GM19463 (cell line): ENCODE results near the gene FHOD3.
"Not testable (repeated sequence)": the region's sequence is repeated elsewhere in the genome, so short reads cannot be mapped to it uniquely, and the experiment has no call there.

ENCODE experiments used
- ATAC-seq: cut with Tn5 transposase; IDR thresholded peaks from one replicate; pipeline ENCODE4 v1.9.1; 2021; ENCODE audit warnings: mild to moderate bottlenecking, moderate library complexity; ENCODE audit not compliant: unreplicated experiment

The FHOD3 gene

DNA sequence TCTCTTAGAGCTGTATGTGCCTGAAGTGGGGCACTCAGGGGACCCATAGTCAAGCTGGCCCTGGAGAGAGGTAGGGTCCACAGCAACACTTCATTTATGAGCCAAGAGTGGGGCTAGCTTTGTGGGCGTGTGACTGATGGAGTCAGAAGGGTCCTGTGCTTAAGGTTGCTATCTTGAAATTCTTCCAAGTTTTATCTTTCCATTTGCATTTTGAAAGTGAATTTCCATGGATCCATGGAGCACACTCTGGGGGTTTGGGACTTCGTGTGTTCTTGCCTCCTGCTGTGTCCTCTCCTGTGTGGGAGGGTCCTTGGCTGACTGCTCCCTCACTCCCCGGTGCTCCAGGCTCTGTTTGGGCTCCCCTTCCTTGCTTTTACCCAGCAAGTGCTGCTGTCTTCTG lies 50.8 kb downstream of the FHOD3 start:
- no peak for ATAC-seq

DNA sequence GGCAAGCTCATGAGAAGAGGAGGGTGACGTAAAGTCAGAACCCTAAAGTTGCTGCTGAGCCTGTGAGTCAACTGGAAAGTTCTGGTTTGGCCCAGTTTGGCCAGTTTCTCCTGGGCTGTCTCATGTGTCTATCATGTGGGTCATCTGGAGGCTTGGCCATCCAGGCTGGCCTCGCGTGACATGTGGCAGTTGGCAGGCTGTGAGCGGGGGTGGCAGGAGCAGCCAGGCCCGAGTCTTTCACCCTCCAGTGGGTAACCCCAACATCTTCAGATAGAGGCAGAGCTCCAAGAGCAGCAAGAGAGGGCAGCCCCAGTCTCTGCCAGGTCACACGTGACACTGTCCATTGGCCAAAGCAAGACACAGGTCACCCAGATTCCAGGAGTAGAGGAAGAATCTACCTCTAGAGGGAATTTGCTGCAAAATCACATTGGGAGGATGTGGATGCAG lies 51.5 kb downstream of the FHOD3 start:
- ATAC-seq = peak; percentile 25

DNA sequence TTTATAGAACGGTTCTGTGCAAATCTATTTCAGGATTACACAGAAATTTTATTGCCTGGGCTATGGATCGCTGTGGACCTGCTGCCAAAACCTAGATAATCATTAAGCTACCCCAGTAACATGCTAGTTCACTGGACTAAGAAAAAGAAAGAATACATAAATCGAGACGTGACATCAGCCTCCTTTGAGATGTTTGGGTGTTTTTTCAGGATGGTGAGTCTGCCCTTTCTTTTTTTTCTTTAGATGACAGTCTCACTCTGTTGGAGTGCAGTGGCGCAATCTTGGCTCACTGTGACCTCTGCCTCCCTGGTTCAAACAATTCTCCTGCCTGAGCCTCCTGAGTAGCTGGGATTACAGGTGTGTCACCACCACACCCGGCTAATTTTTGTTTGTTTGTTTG lies 52.0 kb downstream of the FHOD3 start:
- ATAC-seq = peak; percentile 48

DNA sequence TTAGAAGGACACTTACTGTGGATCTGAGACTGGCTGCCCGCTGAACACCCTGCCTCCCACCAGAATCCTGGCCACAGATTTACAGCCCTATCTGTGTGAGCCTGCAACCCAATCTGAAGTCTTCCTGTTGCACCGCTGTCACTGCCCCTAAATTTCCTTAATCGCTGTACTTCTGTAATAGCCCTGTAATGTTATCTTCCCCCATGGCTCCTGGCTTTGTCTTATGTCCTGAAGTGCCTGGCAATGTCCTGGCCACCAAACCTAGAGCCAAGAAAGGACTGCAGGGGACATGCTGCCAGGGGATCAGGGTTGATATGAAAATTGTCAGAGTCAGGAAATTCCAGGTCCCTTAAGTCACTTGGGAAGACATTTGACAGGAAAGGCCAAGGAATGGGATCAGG lies 52.7 kb downstream of the FHOD3 start:
- no peak for ATAC-seq

DNA sequence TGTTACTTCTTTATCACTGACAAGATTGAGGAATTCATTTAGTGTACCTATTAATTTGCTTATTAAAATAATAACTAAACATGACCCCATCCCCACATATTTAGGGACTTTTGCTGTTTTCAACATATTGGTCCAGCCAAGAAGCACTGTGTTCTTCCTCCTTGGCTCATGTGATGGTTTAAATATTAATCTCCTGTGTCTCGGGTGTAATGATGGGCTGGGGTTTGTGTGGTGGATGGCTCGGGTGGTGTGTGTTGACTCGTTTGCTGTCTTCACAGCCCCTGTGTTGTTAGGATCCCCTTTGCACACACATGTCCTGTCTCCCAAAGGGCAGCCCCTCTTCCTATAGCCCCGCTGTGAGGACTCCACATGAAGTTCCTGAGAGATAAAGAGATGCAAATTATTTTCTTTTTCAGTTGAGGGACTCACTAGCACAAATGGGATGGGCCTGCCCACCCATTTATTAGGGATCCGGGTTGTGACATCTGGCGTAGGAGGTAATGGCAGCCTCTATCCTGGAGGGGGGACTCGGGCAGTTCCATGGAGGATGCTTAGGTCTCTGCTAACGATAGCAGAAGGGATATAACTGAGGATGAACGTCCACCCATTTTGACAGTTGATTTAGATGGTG lies 53.4 kb downstream of the FHOD3 start:
- ATAC-seq = no peak

DNA sequence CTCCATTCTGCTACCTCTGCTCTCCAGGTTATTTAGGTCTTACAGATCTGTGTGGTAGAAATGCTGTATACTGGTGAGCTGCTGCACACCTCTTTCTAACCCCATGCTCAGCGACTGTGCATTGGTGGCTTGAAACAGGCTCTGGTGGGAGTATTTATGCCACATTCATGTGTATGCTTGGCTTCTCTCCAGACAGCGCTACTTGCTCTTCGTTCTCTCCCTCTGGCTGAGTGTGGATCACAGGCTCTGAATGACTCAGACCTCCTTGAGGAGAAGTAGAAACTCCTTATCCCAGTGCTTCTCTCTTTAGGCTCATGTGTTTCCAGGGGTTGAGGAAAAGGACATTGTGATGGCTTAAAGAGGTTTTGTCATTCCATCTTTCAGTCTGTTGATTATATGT lies 54.9 kb downstream of the FHOD3 start:
- ATAC-seq = no peak

DNA sequence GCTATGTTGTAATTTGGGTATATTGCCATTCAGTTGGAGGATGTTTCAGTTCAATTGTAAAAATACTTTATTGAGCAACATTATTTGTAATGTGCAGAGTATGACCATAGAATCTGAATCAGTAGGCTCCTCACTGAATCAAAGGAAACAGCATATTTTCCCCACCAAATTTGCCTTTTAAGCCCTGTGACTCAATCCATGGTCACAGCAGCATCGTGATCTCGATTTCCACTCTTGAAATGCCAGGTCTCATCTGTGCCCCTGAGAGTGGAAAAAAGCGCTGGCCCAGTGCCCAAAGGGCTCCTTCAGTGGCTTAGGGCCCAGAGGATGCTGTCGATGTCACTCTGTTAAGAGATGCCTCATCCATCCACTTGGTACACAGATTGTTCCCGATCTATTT lies 57.5 kb downstream of the FHOD3 start:
- ATAC-seq = no peak

DNA sequence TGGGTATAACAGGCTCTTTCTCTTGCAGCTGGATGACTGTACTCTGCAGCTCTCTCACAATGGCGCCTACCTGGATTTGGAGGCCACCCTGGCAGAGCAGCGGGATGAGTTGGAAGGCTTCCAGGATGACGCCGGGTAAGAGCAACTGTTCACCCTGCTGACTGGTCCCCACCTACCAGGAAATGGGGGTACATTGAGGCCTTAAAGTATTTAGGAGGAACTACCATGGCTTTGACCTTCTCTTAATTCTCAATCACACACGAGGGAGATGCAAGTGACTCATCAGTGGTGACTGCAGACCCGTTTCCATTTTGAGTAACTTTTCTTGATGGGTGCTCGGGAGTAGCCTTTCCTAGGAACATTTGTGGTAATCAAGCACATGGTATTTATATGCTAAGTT lies 58.0 kb downstream of the FHOD3 start:
- no peak for ATAC-seq

DNA sequence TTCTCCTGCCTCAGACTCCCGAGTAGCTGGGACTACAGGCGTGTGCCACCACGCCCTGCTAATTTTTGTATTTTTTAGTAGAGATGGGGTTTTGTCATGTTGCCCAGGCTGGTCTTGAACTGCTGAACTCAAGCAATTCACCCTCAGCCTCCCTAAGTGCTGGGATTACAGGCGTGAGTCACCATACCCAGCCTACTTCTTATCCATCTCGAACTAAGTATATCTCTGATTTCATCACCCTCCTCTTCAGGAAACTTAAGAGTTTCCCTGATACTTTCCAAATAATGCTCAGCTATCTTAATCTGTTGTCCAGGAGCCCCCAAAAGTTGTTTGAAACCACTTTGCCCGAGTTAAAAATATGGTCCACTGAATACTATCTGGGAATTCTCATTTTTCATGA lies 59.2 kb downstream of the FHOD3 start:
- ATAC-seq = not testable (repeated sequence)

DNA sequence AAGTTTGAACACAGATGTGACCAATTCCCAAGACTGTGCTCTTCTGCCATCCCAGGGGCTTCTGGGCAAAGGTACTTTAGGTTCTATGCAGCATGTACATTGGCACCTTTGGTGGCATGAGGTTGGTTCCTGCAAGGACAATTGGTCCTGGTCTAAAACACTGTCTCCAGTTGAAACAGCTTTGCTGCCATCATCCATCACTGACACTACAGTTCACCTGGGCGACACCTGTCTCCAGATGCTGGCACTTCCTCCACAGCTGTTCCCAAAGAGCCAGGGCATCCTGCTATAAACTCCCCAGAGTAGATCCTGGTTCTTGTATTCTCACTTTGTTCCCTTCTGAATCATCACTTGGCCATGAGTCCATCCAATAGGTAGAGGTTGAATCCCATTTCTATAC lies 60.6 kb downstream of the FHOD3 start:
- ATAC-seq = no peak

DNA sequence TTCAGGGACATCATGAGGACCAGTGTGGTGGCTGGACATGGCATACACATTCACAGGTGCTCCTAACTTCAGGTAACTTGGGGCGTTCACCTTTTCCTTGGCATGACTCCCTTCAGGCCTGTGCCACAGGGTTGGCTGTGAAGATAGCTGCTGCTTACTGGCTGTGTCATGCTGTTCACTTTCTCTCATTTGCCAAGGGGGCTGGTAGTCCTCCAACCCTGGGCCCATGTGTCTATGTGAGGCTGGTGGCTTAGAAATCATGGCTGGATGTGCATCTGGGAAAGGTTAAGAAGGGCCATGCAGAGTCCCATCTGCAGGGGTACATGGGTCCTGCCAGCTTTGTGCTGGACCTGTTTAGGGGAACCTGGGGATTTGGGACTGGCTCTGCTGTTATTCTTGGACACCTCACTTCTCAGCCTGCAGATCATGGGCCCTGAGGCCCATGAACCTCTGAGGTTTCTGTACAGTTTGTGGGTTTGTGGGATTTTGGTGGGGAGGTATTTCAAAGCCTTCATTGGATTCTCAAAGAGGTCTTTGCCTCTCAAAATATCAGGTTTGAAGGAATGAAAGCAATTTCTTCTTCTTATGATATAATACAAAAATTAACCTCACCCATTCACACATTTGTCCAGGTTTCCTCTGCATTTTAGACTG lies 62.9 kb downstream of the FHOD3 start:
- ATAC-seq = no peak

DNA sequence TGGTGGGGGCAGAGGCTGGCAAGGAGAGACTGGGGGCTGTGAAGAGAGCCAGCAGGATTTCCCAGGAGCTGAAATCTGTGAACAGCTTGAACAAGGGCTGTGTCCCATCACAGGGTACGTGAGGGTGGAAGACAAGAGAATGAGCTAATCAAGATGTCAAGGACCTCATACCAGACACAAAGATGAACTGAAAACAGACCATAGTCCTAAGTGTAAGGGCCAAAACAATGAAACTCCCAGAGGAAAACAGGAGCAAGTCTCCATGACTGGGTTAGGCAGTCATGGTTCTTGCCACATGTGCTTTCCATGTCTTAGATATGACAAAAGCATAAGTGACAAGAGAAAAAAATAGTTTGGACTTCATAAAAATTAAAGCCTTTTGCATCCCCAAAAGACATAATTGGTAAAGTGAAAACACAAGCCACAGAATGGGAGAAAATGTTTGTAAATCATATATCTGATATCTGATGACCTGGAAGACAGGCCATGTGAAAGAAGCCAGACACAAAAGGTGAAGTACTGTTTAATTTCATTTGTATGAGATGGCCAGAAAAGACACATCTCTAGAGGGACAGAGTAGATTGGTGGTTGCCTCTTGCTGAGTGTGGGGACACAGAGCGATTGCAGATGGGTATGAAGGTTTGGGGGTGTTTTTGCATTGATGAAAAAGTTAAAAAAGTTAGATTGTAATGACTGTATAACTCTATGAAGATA lies 67.6 kb downstream of the FHOD3 start:
- no peak for ATAC-seq

DNA sequence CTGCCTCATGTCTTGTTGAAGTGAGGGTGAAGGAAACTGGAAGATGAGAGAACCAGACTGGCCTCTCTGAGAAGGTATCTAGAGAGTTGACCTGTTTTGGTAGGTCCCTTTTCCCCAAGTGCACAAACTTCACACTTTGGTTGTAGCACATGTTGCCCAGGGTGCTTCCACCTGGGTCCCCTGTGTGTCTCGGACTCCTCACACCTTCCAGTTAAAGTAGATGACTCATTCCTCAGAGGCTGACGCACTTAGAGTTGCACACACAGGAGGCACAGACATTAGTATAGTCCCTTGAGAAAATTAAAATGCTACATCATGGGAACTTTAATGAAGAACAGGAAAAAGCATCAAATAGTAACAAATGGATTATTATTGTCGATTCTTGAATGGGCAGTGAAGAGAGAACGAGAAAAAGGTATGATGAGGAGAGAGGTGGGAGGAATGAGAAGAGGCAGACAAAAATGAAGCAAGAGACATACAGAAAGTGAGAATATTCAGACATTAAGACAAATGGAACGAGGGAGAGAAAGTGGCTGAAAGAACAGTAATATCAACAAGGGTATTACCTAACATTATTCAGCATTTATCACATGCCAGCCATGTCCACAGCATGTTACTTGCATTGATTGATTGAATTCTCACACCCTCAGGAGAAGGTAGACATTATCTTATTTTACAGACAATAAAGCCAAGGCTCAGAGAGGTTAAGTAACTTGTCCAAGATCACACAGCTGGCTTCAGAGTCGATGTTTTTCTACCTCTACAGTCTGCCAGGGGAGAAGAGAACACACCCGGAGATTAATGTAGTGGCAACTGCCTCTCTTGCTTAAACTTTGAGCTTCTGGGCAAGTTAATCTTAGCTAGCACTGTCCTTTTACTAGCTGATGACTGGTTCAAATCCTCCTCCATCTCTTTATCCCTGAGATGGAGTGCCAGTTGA lies 68.6 kb downstream of the FHOD3 start:
- ATAC-seq = no peak

DNA sequence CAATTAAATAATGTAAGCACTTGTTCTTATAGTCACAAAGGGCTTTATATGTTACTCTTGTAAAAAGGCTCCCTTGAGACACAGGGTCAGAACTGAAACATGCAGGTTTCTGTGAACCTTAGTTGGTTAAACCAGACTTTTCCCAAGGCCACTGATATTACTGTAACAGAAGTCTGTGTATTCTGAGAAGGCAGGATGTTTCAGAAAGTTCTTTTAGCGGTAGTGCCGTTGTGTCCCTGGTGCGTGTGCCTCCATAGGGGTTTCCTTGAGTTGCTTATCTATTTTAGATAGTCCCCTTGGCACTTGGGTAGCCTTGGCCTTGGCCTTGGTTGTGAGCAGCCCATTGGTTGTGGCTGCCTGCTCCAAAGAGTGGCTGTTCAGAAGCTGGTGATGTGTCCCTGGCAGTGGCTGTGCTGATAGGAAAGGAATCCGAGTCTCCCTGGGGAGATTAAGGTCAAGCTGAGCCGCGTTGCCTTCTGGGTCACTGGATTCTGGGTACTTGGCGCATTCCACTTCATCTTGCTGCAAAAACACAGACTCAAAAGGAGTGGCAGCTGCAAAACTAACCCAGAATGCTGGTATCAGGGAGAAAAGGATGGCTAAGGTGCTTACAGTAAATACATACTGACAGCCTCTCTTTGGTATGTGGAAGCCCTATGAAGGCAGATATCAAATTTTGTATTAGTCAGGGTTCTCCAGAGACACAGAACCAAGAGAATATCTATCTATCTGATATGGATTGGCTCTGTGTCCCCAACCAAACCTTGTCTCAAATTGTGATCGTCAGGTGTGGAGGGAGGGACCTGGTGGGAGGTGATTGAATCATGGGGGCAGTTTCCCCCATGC lies 69.7 kb downstream of the FHOD3 start:
- ATAC-seq = peak; percentile 72

DNA sequence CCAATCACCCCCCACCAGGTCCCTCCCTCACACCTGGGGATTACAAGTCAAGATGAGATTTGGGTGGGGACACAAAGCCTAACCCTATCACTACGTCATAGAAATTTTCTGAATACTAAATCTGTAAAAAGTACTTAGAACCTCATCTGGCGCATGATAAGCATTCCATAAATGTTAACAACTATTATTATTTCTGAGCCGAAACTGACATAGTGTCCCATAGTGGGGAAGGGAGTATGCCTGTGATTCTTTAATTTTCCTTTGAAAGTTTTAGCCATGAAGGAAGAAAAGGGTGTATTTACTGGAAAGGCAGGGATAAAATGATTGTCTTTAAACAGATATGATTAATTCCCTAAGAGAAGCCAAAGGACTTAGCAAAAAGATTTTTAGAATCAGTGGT lies 71.4 kb downstream of the FHOD3 start:
- ATAC-seq = no peak

DNA sequence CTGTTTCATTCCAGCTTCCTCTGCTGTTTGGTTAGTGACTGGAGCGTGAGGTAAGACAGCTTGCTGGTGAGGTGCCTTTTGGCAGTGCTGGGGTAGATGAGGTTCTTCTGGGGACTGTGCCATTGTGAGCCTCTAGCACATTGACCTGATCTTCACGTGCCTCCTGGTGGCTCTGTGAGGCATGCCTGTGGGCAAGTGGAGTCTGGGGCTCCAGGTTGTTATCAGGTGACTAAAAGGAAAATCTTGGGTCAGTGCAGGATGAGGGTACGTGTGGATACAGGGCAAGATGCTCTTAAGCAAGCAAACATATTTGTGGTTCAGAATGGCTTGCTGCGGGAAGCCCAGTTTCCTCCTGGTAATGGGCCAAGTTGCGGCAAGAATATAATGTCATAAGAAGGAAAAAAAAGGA lies 75.4 kb downstream of the FHOD3 start:
- ATAC-seq = peak; percentile 37

DNA sequence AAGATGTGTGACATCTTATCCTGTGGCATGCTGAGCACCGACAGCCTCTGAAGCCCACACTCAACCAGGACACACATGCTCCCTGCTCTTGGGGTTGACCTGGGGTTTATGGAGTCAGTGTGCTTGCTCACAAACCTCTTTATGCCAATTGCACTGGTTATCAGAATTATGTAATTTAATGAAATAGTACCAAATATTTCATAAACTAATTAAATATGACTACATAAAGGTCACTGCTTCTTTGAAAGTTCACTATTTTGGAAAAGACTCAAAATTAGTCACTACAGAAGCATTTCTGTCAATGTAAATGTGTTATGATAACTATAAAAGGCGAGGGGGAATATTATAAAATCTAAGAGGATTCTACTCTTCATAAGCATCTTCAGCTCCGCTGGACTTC lies 76.7 kb downstream of the FHOD3 start:
- ATAC-seq = no peak

DNA sequence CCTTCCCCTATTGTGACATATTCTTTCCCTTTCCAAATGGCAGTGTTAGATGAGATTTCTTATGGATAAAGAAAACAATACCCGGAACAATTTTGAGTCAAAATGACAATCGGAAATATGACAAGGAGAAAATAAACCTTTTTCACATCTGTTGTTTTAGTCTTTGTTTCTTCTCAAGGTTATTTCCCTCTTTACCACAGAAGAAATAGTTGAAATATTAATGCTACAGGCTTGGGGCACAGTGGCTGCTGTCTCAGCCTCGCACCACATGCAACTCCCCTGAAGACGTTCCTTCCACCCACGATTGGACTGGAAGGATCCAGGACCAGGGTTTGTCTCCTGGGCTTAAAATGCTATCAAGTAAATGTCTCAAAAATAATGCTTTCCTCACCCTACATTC lies 77.6 kb downstream of the FHOD3 start:
- ATAC-seq = no peak

DNA sequence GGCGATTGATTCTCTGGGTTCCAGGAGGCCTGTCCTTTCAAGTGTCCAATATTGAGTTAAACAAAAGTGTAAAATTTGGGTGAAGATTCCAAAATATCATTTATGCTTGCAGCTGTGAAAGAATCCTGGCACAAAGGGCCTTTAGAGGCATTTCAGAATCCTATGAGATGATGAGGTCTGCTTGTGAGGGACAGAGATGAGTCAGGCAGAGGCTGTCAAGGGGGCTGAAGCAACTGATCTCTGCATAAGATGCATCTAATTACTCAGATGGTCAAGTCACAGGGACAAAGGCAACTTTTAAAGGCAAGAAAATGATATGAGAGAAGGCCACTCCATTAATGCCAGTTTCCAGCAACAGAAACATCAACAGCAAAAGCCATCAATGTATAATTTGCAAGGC lies 78.8 kb downstream of the FHOD3 start:
- ATAC-seq = peak; percentile 55

DNA sequence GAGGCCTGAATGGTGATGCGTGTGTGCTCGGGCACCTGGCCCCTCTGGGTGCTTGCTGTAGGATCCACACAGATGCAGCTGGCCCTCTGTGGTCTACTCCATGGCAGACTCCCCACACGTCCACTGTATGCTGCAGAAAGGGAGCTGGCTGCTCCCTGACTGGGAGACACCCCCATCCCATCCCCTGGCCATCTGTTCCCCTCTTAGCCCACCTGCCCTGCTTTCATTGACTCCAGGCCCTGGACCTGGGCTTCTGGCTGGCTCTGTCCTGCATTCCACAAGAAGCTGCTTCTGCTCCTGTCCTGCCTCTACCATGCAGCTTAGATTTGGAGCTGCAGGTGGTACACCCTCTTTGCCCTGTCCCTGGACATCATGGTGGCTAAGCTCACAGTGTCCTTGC lies 80.1 kb downstream of the FHOD3 start:
- ATAC-seq = no peak
